H1 (cell line): ENCODE measurements around the gene CNOT2. TPM values are rescaled to one million over a fixed set of nuclear protein-coding genes. Genes with fewer than 3 reads are reported as not detected.

Experiments used
- CTCF ChIP-seq, 3 experiments: IDR thresholded peaks; 1 replicate in 2 of 3; 2 replicates in 1 of 3; pipeline versions ENCODE4 v1.5.1 to v1.6.1; 2011; ENCODE audit warnings: low read length in 3 of 3, mild to moderate bottlenecking in 3 of 3, inconsistent platforms in 2 of 3, low read depth in 1 of 3, moderate library complexity in 1 of 3; ENCODE audit not compliant: insufficient read depth in 1 of 3; ENCODE audit errors: control extremely low read depth in 1 of 3
- KDM1A ChIP-seq: fragments of 200-600, 300-600 bp; sonication (generic); IDR thresholded peaks from 2 replicates; pipeline ENCODE4 v1.7.1; 2016; ENCODE audit warnings: mild to moderate bottlenecking, low read length, borderline replicate concordance
- polyA plus RNA-seq, 7 experiments: library from polyadenylated mRNA; depleted of rRNA in 3 of 7; stranded (reverse) in 5 of 7; unstranded in 2 of 7; fragments of >200 nt in 5 of 7; fragments of 200-250 nt in 2 of 7; gene quantifications; 1 replicate in 5 of 7; 2 replicates in 1 of 7; 4 replicates in 1 of 7; pipeline versions ENCODE4 v1.2.1 to v1.2.3, GENCODE V29; 2011 to 2013; ENCODE audit warnings: missing spikeins in 2 of 7, mixed read lengths in 2 of 7
- total RNA-seq: library from RNA; stranded (reverse); fragmentation: NEBNext Ultra II Directional; extraction: Animal tissue kit (Norgen Biotek cat#: 25700); gene quantifications from 2 replicates; pipeline ENCODE4 v1.2.1, GENCODE V29; 2021

The CNOT2 gene
- total and polyA plus RNA-seq, 2 of the 8 experiments (the other 6 are each of a cell fraction or from before 2014, with no cell fraction given), result 61.2 to 64.8 TPM

GRCh38 chr12:70288817-70289216, 45.6 kb downstream of the CNOT2 start (continued):
- no peak for TF ChIP-seq CTCF (IDR thresholded peaks at IDR 0.05; ENCODE audit: control extremely low read depth in 1 of 3, insufficient read depth in 1 of 3, low read depth in 1 of 3, low read length in 3 of 3)
- TF ChIP-seq KDM1A, result no peak
